AG09319 (cell line): ENCODE measurements around the gene FBXL17.
"Not testable (repeated sequence)": the region's sequence is repeated elsewhere in the genome, so short reads cannot be mapped to it uniquely, and the experiment has no call there.

ENCODE experiments used
- DNase-seq: peaks from one replicate; pipeline ENCODE4 v3.0.0-alpha.2; 2010; ENCODE audit warnings: low read depth; ENCODE audit errors: extremely low read depth
- CTCF ChIP-seq: IDR thresholded peaks from 2 replicates; pipeline ENCODE4 v1.5.1; 2011; ENCODE audit warnings: low read depth, mild to moderate bottlenecking, inconsistent platforms, low read length, moderate library complexity

Gene FBXL17

GRCh38 chr5:108167174-108167573 is 214.7 kb downstream of the FBXL17 start:
- TF ChIP-seq CTCF = no peak
- DNase-seq = no peak

- no peak for TF ChIP-seq CTCF
- no peak for DNase-seq
Observed at GRCh38 chr5:108164574-108164973, 217.3 kb downstream of the FBXL17 start.

- not testable (repeated sequence) for DNase-seq
Observed at GRCh38 chr5:108152854-108153253, 229.0 kb downstream of the FBXL17 start.

- TF ChIP-seq CTCF = no peak
- DNase-seq = no peak
Observed at GRCh38 chr5:108149369-108149768, 232.5 kb downstream of the FBXL17 start.

- TF ChIP-seq CTCF = peak; percentile 51
- DNase-seq = no peak
Observed at GRCh38 chr5:108148715-108149139, 233.2 kb downstream of the FBXL17 start.

GRCh38 chr5:108146222-108146621 is 235.7 kb downstream of the FBXL17 start:
- no peak for DNase-seq
- no peak for TF ChIP-seq CTCF

- TF ChIP-seq CTCF = no peak
- no peak for DNase-seq
Observed at GRCh38 chr5:108145351-108145750, 236.5 kb downstream of the FBXL17 start.

- TF ChIP-seq CTCF = no peak
- no peak for DNase-seq
Observed at GRCh38 chr5:108144332-108144731, 237.6 kb downstream of the FBXL17 start.
